BJ (cell line): ENCODE measurements around the gene FLACC1. TPM values are rescaled to one million over a fixed set of nuclear protein-coding genes. Genes with fewer than 3 reads are reported as not detected.

Experiments
- CTCF ChIA-PET: fragments of 350-600 bp; formaldehyde crosslinking; extraction: SDS; loops from one replicate; lab custom pipeline; 2021; ENCODE audit warnings: antibody characterized with exemption, inconsistent platforms; lab: Yijun Ruan, JAX
- POLR2A ChIA-PET: fragments of 300-600 bp; sonication (Branson Sonifier 250); formaldehyde crosslinking; extraction: SDS; loops from one replicate; lab custom pipeline; 2021; ENCODE audit warnings: antibody characterized with exemption; lab: Charles Lee
- DNase-seq: peaks from one replicate; pipeline ENCODE4 v3.0.0-alpha.2; 2011; ENCODE audit warnings: low read depth
- H3K27me3 ChIP-seq: 2 replicates; pipeline ENCODE4 v1.6.0; 2011; ENCODE audit warnings: low read length; ENCODE audit not compliant: control insufficient read depth, insufficient read depth
- H3K36me3 ChIP-seq: 2 replicates; pipeline ENCODE4 v1.5.1; 2011; ENCODE audit warnings: low read length; ENCODE audit not compliant: control insufficient read depth, insufficient read depth
- H3K4me3 ChIP-seq: 2 replicates; pipeline ENCODE4 v1.5.1; 2011; ENCODE audit warnings: low read depth, mild to moderate bottlenecking, control low read depth, low read length
- CTCF ChIP-seq: IDR thresholded peaks from 2 replicates; pipeline ENCODE4 v1.5.1; 2011; ENCODE audit warnings: low read depth, mild to moderate bottlenecking, control low read depth, inconsistent platforms, low read length, moderate library complexity; ENCODE audit not compliant: insufficient read depth
- polyA plus RNA-seq: library from polyadenylated mRNA; depleted of rRNA; stranded (reverse); fragments of >200 nt; gene quantifications from 2 replicates; pipeline ENCODE4 v1.2.3, GENCODE V29; 2011

FLACC1 gene
- polyA plus RNA-seq, 1 experiment: 0.49 TPM

- CTCF ChIA-PET: no interaction called here
Observed at GRCh38 chr2:201285499-201285898, 71.6 kb downstream of the FLACC1 start.

DNA sequence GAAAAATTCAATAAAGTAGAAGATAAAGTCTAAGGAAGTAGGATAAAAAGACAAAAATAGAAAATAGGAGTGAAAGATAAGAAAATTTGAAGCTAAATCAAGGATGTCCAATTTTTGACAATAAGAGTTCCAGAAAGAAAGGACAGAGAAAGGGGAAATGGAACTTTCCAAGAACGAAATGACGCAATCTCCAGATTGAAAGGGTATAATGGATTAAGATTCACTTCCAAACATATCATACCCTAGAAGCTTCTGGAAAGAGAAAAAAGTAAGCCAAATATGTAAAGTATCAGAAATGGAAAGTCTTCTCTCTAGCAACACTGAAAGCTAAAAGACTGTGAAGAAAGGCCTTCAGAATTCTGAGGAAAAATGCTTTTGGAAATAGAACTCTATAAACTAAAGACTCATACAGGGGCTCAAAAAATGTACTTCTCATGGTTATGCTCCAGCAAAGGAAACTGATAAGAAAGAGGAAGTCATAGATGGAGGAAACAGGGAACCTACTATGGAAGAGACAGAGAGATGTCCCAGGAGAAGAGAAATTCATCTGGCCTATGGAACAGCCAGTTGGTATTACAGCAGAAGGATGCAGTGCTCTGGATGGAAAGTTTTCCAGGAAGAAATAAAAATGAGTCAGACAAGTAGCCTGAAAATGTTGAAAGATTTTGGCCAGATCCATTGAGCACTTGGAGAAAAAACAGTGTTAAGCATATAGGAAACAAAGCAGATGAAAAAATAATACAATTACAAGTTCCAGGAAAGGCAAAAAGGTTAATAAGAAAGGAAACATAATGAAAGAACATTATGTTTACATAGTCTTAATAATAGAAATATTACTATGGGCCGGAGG, 76.7 kb downstream of the FLACC1 start:
- ChIA-PET POLR2A (no interaction called here), CTCF (no interaction called here)
- Histone ChIP-seq H3K27me3 (no peaks in the 10 kb centered on the region), H3K4me3 (no peak overlapping the region), H3K36me3 (peaks cover 3% of the 10 kb centered on the region; the same call in 1 of the 2 replicates)
- TF ChIP-seq CTCF: no peak
- no peak for DNase-seq

More at GRCh38 chr2:201285499-201285898, 71.6 kb downstream of the FLACC1 start:
- H3K27me3 ChIP-seq: no peaks in the 10 kb centered on the region
- H3K4me3 ChIP-seq: no peak overlapping the region
- peaks cover 10% of the 10 kb centered on the region for H3K36me3 ChIP-seq
- no peak for DNase-seq
- POLR2A ChIA-PET: no interaction called here
- TF ChIP-seq CTCF: no peak

- CTCF ChIA-PET: interaction anchor here (0.9 to 1.4 kb wide), 2 partner anchors 30 to 72 kb away, joined by 3 read pairs; no protein-coding TSS in a partner anchor
- no peak for TF ChIP-seq CTCF
- H3K36me3 ChIP-seq: peaks cover 2% of the 10 kb centered on the region; the same call in 1 of the 2 replicates
- no peak for DNase-seq
- no peaks in the 10 kb centered on the region for H3K27me3 ChIP-seq
- POLR2A ChIA-PET: no interaction called here
- H3K4me3 ChIP-seq: no peak overlapping the region
Observed at GRCh38 chr2:201279079-201279478, 78.1 kb downstream of the FLACC1 start.

- H3K36me3 ChIP-seq: peaks cover 7% of the 10 kb centered on the region
- POLR2A ChIA-PET: no interaction called here
- CTCF ChIA-PET: interaction anchor here (1.4 kb wide), 1 partner anchor 44 kb away, joined by 3 read pairs; no protein-coding TSS in a partner anchor
Observed at GRCh38 chr2:201276511-201276910, 80.6 kb downstream of the FLACC1 start.

More at GRCh38 chr2:201276511-201276910, 80.6 kb downstream of the FLACC1 start:
- no peaks in the 10 kb centered on the region for H3K27me3 ChIP-seq
- no peak overlapping the region for H3K4me3 ChIP-seq
- no peak for DNase-seq
- no peak for TF ChIP-seq CTCF
